Smooth muscle cell (in vitro differentiated cells): Measurements from ENCODE around the gene C6orf47. TPM values are rescaled to one million over a fixed set of nuclear protein-coding genes. Genes with fewer than 3 reads are reported as not detected.

ENCODE experiments used
- DNase-seq: peaks from one replicate; lab custom pipeline; 2025; ENCODE audit not compliant: unreplicated experiment; lab: John Stamatoyannopoulos, UW
- H2AFZ ChIP-seq: fragments of 200-600 bp; sonication (generic); 2 replicates; pipeline ENCODE4 v1.6.0; 2016; ENCODE audit warnings: antibody characterized with exemption, low read depth, mild to moderate bottlenecking
- H3F3A ChIP-seq: fragments of 200-600 bp; sonication (generic); 2 replicates; pipeline ENCODE4 v1.6.0; 2017; ENCODE audit warnings: antibody characterized with exemption, low read depth
- H3K27ac ChIP-seq: fragments of 200-600 bp; sonication (generic); 2 replicates; pipeline ENCODE4 v1.5.1; 2016; ENCODE audit warnings: low read depth, mild to moderate bottlenecking
- H3K27me3 ChIP-seq: fragments of 200-600 bp; sonication (generic); 2 replicates; pipeline ENCODE4 v1.6.1; 2016; ENCODE audit warnings: low read depth, mild to moderate bottlenecking
- H3K36me3 ChIP-seq: fragments of 200-600 bp; sonication (generic); 2 replicates; pipeline ENCODE4 v1.5.1; 2016; ENCODE audit warnings: low read depth
- H3K4me1 ChIP-seq: fragments of 200-600 bp; sonication (generic); 2 replicates; pipeline ENCODE4 v1.5.1; 2016; ENCODE audit warnings: low read depth
- H3K4me2 ChIP-seq: fragments of 200-600 bp; sonication (generic); 2 replicates; pipeline ENCODE4 v1.6.0; 2016; ENCODE audit warnings: mild to moderate bottlenecking
- H3K4me3 ChIP-seq: fragments of 200-600 bp; sonication (generic); 2 replicates; pipeline ENCODE4 v1.5.1; 2016; ENCODE audit warnings: mild to moderate bottlenecking
- H3K79me2 ChIP-seq: fragments of 200-600 bp; sonication (generic); 2 replicates; pipeline ENCODE4 v1.6.0; 2016; ENCODE audit warnings: low read depth, mild to moderate bottlenecking
- H3K9ac ChIP-seq: fragments of 200-600 bp; sonication (generic); 2 replicates; pipeline ENCODE4 v1.6.0; 2016; ENCODE audit warnings: low read depth
- H3K9me3 ChIP-seq: fragments of 200-600 bp; sonication (generic); replicated peaks from 2 replicates; pipeline ENCODE4 v1.5.1; 2016; ENCODE audit warnings: low read depth
- H4K20me1 ChIP-seq: fragments of 200-600 bp; sonication (generic); 2 replicates; pipeline ENCODE4 v1.6.0; 2016; ENCODE audit warnings: low read depth
- CTCF ChIP-seq: fragments of 200-600 bp; sonication (generic); IDR thresholded peaks from 2 replicates; pipeline ENCODE4 v1.5.1; 2017; ENCODE audit warnings: borderline replicate concordance, mild to moderate bottlenecking, antibody characterized with exemption; ENCODE audit not compliant: insufficient read depth, poor library complexity, severe bottlenecking
- WGBS: methylation state at CpG from one replicate; pipeline ENCODE4 v1.1.7; 2016; ENCODE audit warnings: low lambda C conversion rate; 5-methylcytosine and 5-hydroxymethylcytosine counted together
- polyA plus RNA-seq: library from polyadenylated mRNA; unstranded; fragments of >200 nt; fragmentation: Nextera tagmentation; extraction: Ambion mirVana; gene quantifications from 2 replicates; pipeline ENCODE4 v1.2.1, GENCODE V29; 2016
- total RNA-seq: library from RNA; depleted of rRNA; stranded (reverse); fragments of >200 nt; gene quantifications from 2 replicates; pipeline ENCODE4 v1.2.3, GENCODE V29; 2014

C6orf47 gene
- total and polyA plus RNA-seq, 2 experiments from 2014 or later, result 7.1 to 15.5 TPM

- no peak for TF ChIP-seq CTCF
- Histone ChIP-seq H3K9ac (no peak overlapping the region), H3K36me3 (peaks cover 29% of the 10 kb centered on the region), H3F3A (peaks cover 35% of the 10 kb centered on the region), H3K27ac (no peak overlapping the region), H3K4me1 (peaks cover under 1% of the 10 kb centered on the region), H3K27me3 (no peaks in the 10 kb centered on the region), H3K9me3 (no peaks in the 10 kb centered on the region), H3K4me2 (no peak overlapping the region), H3K4me3 (no peak overlapping the region), H3K79me2 (peaks cover 57% of the 10 kb centered on the region), H4K20me1 (peaks cover 88% of the 10 kb centered on the region), H2AFZ (no peak overlapping the region)
- 97% methylated on average over 11 of the region's 19 CpGs for WGBS
- no peak for DNase-seq
Observed at GRCh38 chr6:31627690-31628287, 32.8 kb downstream of the C6orf47 start.

DNA sequence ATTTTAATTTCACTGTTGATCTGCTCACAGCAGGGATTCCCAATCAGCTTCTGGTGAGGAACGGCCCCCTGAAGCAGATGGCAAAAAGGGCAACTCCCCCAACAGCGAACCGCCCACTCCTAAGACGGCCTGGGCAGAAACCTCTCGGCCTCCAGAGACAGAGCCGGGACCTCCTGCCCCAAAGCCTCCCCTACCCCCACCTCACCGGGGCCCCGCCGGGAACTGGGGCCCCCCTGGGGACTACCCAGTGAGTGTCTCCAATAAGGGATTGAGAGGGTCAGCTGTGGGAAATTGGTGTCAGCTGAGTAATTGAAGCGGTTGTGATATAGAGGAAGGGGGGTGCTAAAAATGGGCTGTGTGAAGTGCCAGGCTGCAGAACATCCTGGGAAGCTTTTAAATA is 33.6 kb downstream of the C6orf47 start:
- WGBS, result 94% methylated on average over 10 of the region's 10 CpGs
- peaks cover 64% of the 10 kb centered on the region for H3K79me2 ChIP-seq
- no peak overlapping the region for H2AFZ ChIP-seq
- no peak for TF ChIP-seq CTCF
- peaks cover 30% of the 10 kb centered on the region for H3F3A ChIP-seq
- H3K27ac ChIP-seq, result no peak overlapping the region
- peaks cover 90% of the 10 kb centered on the region for H4K20me1 ChIP-seq
- H3K9ac ChIP-seq, result no peak overlapping the region
- H3K27me3 ChIP-seq, result no peaks in the 10 kb centered on the region
- no peak overlapping the region for H3K4me2 ChIP-seq
- peaks cover 9% of the 10 kb centered on the region for H3K4me1 ChIP-seq
- no peak for DNase-seq
- peaks cover 24% of the 10 kb centered on the region for H3K36me3 ChIP-seq
- no peak overlapping the region for H3K4me3 ChIP-seq
- H3K9me3 ChIP-seq, result no peaks in the 10 kb centered on the region

- Histone ChIP-seq H3K9me3 (no peaks in the 10 kb centered on the region), H3F3A (peaks cover 20% of the 10 kb centered on the region), H2AFZ (no peak overlapping the region), H3K27me3 (no peaks in the 10 kb centered on the region), H3K27ac (no peak overlapping the region), H4K20me1 (peaks cover 79% of the 10 kb centered on the region), H3K36me3 (peaks cover 23% of the 10 kb centered on the region), H3K79me2 (peaks cover 71% of the 10 kb centered on the region), H3K9ac (no peak overlapping the region), H3K4me3 (no peak overlapping the region), H3K4me1 (peaks cover 13% of the 10 kb centered on the region), H3K4me2 (no peak overlapping the region)
- WGBS, result over 99% methylated on average over 10 of the region's 10 CpGs
- no peak for DNase-seq
- TF ChIP-seq CTCF, result no peak
Observed at GRCh38 chr6:31624070-31624469, 36.5 kb downstream of the C6orf47 start.

- Histone ChIP-seq H3K79me2 (peaks cover 66% of the 10 kb centered on the region), H3K9me3 (no peaks in the 10 kb centered on the region), H3K27me3 (no peaks in the 10 kb centered on the region), H3K4me2 (peak overlapping the region; percentile 97), H3F3A (peaks cover 11% of the 10 kb centered on the region), H3K4me1 (peaks cover 13% of the 10 kb centered on the region), H4K20me1 (peaks cover 66% of the 10 kb centered on the region), H3K4me3 (peak overlapping the region; percentile 85), H3K9ac (no peak overlapping the region), H2AFZ (no peak overlapping the region), H3K36me3 (peaks cover 13% of the 10 kb centered on the region), H3K27ac (peak overlapping the region; percentile 98)
- no peak for TF ChIP-seq CTCF
- DNase-seq, result no peak
- 68% methylated on average over 10 of the region's 10 CpGs for WGBS
Observed at GRCh38 chr6:31622684-31623091, 37.9 kb downstream of the C6orf47 start.
